ENCODE measurements around the gene ZNF837. TPM values are rescaled to one million over a fixed set of nuclear protein-coding genes. Genes with fewer than 3 reads are reported as not detected.
"Not testable (repeated sequence)": the region's sequence is repeated elsewhere in the genome, so short reads cannot be mapped to it uniquely, and the experiment has no call there.

ZNF837 gene
- total RNA-seq, 1 donor from 2014 or later = 11.5 TPM

GRCh38 chr19:58408152-58409009 is 27.6 kb upstream of the ZNF837 start, which contains the start of gene ZNF584:
ZNF584 (plus strand) TSS chr19:58408649; CDS start chr19:58409148, 499 bp downstream.
- TF ChIP-seq CTCF (conservative IDR thresholded peaks at IDR 0.05; ENCODE audit: low read depth, low read length) = peak; percentile 5
- H3K4me3 ChIP-seq (ENCODE audit: low read depth, low read length) = peak within 1 kb of the TSS; percentile 98
- DNase-seq (ENCODE audit: low read depth) = peak; percentile 44

- no peak for DNase-seq (ENCODE audit: low read depth)
- H3K4me3 ChIP-seq (ENCODE audit: low read depth, low read length) = peak overlapping the region; percentile 98
- TF ChIP-seq CTCF (conservative IDR thresholded peaks at IDR 0.05; ENCODE audit: low read depth, low read length) = no peak
Measured at GRCh38 chr19:58407658-58408151, 26.9 kb upstream of the ZNF837 start.

- TF ChIP-seq CTCF (conservative IDR thresholded peaks at IDR 0.05; ENCODE audit: low read depth, low read length) = peak; percentile 62
- DNase-seq (ENCODE audit: low read depth) = no peak
- peak overlapping the region; percentile 98 for H3K4me3 ChIP-seq (ENCODE audit: low read depth, low read length)
Measured at GRCh38 chr19:58406818-58407657, 26.2 kb upstream of the ZNF837 start.

- H3K4me3 ChIP-seq (ENCODE audit: low read depth, low read length); DNase-seq (ENCODE audit: low read depth): not testable (repeated sequence)
Measured at GRCh38 chr19:58403920-58404478, 23.2 kb upstream of the ZNF837 start.

GRCh38 chr19:58401840-58402421 is 21.1 kb upstream of the ZNF837 start:
- peak overlapping the region; percentile 84 for H3K4me3 ChIP-seq (ENCODE audit: low read depth, low read length)
- no peak for TF ChIP-seq CTCF (conservative IDR thresholded peaks at IDR 0.05; ENCODE audit: low read depth, low read length)
- no peak for DNase-seq (ENCODE audit: low read depth)

GRCh38 chr19:58400916-58401839 is 20.3 kb upstream of the ZNF837 start:
- peak overlapping the region; percentile 88 for H3K4me3 ChIP-seq (ENCODE audit: low read depth, low read length)
- DNase-seq (ENCODE audit: low read depth) = peak; percentile 83
- TF ChIP-seq CTCF (conservative IDR thresholded peaks at IDR 0.05; ENCODE audit: low read depth, low read length) = no peak
